C1 segment of cervical spinal cord (tissue), 14 donors: ENCODE measurements around the gene HOXC11.

Source experiments
- DNase-seq, 14 donors: peaks; one replicate each; lab custom pipeline; 2025; lab: John Stamatoyannopoulos, UW

The HOXC11 gene

DNA sequence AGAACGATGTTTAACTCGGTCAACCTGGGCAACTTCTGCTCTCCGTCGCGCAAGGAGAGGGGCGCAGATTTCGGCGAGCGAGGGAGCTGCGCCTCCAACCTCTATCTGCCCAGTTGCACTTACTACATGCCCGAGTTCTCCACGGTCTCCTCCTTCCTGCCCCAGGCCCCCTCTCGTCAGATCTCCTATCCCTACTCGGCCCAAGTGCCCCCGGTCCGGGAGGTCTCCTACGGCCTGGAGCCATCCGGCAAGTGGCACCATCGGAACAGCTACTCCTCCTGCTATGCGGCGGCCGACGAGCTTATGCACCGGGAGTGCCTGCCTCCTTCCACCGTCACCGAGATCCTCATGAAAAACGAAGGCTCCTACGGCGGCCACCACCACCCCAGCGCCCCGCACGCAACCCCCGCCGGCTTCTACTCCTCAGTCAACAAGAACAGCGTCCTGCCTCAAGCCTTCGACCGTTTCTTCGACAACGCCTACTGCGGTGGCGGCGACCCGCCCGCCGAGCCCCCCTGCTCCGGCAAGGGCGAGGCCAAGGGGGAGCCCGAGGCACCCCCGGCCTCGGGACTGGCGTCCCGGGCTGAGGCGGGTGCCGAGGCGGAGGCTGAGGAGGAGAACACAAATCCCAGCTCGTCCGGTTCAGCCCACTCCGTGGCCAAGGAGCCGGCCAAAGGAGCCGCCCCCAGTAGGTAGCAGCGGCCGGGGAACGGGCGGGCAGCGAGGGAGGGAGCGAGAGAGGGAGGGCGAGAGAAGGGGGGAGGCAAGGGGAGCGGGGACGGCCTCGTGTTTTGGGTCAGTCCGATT is 513 bp downstream of the HOXC11 start:
- DNase-seq = no peak

DNA sequence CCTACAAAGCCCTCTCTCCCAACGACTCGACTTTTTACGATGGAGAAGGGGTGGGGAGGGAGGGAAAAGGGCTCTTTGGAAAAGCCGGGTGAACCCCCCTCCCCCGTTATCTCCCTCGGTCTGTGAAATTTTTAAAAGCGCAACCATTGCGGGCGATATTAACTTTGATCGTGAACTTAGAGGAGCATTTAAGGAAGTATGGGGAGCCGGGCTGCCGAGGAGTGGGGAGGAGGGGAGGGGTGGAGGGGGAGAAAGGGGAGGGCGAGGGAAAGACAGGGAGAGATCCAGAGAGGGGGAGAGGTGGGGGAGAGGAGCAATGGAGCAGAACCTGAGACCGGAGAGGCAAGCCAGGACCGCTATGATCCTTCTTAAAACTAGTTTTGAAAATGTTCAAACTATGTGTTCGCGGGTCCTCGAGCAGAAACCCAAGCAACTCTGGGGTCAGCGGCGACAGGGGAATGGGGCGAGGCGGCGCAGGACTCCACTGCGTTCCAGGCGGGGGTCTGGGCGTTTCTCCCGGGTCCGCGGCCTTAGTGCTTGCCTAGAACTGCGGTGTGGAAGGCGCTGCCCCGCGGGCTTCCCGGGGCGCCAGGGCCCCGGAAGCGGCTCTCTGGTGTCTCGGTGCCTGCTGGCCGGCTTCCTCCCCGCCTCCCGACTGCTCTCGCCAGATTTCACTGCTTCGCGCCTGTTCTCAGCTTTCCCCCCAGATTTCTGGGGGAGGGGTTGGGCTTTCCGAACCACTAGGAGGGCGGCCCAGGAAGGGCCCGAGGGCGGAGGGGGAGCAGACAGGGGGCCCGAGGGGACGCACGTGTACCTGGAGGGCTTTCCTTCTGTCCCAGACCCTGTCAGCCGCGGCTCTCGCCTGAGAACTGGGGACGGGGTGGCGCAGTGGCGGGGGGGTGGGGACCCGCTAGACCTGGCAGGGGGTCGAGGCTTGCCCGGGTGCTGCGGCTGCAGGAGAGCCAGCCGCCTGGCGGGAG is 1.4 kb downstream of the HOXC11 start, which contains the start of gene HOTAIR:
Gene HOTAIR (minus strand): TSS at position 871 of the 980 bp plus-strand sequence.
- DNase-seq = no peak

DNA sequence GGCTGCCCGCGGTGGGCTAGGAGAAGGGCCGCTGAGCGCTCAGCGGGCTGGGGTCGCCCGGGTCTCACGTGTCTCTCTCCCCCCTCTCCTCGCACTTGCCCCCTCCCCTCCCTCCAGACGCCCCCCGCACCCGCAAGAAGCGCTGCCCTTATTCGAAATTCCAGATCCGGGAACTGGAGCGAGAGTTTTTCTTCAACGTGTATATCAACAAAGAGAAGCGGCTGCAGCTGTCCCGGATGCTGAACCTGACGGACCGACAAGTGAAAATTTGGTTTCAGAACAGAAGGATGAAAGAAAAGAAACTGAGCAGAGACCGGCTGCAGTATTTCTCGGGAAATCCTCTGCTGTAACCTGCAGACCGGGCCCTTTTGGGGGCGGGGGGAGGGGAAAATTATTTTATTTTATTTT is 2.1 kb downstream of the HOXC11 start:
- no peak for DNase-seq

DNA sequence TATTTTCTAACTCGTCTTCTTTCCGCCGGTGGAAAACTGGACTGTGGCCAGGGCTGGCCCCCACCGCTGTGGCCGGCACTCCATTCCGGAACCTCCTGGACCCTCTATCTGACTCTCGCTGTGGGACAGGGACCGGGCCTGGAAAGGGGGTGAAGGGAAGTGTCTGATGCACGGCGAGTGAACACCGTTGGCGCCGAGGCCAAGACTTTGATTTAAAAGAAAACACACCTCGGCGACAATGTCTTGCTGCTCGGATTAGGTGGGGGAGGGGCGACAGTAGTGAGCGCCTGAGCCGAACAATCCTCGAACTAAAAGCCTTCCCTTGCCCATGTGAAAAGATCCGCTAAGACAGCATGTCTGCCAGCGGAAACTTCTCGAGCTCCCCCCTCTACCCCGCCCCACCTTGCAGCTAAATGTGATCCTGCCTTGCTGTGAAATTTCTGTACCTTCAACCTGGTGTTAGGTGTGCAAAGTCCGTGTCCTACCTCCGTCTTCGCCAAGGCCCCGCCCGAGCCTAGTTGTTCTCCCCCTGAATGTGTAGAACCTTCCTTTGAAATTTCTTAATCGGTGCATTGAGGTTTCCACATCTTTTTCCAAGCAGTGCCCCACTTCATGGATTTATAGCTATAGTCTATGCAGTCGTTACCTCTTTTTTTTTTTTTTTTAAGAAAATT is 2.7 kb downstream of the HOXC11 start:
- DNase-seq = no peak

DNA sequence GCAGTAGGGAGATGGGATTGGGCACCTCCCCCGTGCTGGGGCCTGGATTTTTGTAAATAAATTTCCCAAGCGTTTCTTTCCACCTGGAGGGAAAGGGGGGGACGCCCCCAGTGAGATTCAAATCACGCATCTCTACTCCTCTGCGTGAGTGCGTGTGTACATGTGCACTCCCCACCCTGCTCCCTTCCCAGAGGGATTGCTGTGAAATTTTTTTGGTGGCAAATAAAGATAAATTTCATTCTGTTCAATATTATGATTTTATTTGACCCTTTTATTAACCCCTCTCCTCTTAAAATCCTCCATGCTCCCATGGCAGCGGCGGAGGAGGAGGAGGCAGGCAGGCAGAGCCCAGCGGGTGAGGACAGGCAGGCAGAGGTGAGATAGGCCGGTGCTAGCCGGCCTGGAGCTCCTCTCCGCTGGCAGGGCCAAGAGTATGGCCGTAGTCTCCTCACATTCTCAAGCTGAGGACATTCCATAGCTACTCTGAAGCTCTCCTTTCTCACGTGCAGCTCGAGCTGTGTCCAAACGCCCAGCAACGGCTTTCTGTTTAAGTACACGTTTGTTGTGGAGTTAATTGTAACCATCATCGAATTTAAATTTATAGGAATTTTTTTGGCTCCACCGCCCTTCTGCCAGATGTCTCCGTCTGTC is 3.4 kb downstream of the HOXC11 start:
- DNase-seq = no peak

DNA sequence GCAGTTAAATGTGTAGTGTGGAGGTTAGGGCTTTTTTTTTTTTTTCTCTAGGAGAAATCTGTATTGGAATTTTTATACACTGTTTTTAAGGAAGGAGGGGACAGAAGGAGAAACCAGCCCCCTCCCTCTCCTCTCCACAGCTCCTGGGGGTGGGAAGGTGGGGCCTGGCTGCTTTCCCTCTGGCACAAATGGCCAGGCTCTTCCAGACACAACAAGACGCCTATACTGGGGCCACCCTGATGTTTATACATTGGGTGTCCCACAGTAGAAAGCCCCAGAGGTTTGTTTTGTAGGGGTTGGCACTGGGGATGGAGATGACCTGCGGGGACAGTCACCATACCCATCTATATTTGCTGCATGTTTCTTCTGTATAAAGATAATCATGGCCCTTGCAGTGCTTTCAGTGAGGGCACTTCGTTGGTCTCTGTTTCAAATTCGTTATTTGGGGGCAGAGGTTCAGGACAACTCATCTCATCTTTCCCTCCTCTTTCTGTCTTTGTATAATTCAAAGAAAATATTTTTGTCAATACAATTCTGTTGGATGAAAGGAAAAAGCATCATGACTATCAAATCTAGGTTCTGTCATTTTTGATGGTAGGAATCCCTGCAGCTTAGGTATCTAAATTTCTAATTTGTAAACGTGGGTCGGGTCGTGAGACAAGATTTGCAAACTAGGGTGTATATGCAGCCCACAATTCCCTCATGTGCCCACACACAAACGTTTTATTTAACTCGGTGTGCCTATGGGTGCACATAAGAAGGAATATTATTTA is 4.1 kb downstream of the HOXC11 start:
- no peak for DNase-seq

DNA sequence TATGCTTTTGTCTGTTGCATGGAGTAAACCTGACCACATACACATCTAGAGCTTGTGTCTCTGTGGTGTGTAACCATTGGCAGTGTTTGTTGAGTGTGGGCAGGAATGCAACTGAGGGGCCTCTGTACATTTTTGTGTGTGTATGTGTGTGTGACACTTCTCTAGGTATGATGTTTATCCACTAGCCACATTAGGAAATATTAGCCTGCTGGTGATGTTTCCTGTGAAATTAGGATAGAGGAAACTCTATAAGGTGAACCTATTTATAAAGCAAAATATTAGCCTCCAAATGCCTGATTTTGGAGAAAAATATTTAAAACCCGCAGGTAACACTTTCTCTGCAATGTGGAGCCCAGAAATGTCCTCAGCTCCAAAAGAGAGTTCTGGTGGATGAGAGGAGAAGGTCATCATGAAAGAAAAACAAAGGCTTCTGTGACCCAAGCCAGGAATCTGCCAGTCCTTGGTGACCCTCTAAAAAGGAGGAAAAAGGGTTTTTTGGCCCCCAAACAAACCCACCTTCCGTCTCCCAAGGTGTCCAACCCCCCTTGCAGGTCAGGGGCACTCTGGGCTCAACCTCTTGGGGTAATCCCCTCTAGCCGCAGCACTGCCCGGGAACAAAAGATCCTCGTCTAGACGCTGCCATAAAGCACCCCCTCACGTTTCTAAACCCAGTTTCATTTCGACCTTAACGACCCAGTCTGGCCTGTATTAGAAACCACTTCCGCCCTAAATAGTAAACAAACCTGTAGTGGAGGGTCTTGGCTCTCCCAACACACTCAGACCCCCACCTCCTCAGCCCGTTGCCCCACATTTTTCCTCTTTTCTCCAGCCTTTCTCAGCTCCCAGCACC is 4.9 kb downstream of the HOXC11 start:
- DNase-seq = no peak

DNA sequence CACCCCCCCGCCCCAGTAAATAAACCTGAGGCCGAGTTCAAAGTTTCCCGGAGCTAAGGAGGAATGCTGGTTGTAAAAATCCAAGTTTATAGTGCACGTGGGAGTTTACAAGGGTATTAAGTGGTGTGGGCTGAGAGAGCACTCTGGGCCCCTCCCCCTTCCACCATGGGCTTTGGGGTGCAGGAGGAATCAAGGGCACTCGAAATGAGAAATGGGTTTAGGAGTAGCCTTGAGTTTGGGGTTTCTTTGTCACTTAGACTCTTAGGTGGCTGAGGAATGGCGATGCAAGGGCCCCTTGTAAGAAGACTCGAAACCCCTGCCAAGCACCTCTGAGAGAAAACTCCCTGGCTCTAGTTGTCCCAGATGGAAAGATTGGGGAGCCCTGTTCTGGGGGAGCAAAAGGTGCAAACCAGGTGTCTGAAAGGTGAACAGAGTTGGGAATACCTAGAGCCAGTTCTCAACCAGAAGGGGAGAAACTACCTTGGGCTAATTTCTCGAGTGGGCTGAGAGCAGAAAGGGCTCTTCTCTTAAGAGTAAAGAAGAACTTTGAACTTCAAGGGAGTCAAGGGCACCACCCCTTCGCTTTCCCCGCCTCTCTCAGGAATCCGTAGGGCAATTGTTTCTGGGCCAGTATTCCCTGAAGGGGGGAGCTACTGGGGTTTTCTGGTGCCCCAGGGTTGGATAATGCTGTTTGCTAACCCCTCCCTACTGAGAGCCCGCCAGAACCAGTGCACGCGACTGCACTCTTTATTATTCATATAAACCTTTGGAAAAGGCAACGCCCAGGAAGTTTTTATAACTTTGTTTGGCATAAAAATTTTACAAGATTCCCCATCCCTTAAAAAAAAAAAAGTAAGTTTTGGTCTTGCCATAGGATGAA is 5.8 kb downstream of the HOXC11 start:
- no peak for DNase-seq

DNA sequence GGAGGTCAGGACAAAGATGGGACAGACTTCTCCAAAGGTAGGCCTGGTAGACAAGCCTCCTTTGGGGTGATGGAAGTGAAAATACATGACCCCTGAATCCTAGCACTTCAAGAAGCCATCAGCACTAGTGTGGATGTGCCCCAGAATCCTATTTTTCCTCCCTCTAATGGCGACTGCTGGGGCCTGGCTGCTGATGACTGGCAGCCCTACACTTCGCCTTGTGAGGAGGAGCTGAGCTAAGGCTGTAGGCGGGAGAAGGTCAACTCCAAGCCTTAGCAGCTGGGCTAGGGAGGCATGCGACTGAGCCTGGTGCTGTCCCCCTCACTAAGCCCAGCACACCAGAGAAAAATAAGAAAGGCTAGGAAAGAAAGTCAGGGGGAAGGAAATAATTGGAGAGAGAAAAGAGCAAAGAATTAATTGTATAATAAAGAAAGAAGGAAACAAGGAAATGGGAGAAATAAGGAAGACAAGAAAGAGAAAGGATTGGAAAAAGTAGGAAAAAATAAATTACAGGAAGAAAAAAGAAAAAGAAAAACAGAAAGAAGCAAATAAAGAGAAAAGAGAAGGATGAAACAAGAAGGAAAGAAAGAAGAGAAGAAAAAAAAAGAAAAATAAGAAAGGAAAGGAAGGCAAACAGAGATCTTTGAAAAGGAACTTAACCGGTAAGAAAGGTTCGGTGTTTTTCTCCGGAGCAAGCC is 7.3 kb downstream of the HOXC11 start:
- no peak for DNase-seq

DNA sequence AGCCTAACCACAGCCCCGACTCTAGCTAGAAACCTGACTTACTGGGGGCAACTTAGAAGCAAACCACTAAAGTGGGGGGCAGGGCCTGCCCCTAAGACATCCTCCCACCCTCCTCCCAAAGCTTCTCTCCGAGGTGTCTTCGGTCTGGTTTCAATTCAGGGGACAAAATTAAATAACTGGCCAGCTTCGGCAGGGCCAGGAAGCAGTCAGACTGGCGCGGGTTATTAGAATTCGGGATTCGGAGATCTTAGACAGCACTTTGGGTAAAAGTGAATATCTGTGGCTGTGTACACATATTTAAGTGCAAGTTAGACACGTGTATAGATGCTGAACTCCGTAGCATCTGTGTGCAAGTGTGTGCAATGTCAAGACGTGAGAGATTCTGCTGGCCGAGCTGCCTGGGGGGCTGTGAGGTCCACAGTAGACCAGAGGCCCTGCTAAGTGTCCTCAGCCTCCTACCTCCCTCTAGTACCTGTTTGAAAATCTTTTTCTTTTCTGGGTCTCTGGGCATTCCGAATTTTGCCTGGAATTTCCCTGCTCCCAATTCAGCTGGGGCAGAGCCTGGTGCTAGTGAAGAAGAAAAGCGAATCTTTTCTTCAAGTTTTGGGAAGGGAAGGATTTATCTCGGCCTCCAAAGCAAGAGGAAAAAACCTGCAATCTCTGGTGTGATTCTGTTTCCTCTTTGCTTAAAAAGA is 8.0 kb downstream of the HOXC11 start:
- DNase-seq = no peak

DNA sequence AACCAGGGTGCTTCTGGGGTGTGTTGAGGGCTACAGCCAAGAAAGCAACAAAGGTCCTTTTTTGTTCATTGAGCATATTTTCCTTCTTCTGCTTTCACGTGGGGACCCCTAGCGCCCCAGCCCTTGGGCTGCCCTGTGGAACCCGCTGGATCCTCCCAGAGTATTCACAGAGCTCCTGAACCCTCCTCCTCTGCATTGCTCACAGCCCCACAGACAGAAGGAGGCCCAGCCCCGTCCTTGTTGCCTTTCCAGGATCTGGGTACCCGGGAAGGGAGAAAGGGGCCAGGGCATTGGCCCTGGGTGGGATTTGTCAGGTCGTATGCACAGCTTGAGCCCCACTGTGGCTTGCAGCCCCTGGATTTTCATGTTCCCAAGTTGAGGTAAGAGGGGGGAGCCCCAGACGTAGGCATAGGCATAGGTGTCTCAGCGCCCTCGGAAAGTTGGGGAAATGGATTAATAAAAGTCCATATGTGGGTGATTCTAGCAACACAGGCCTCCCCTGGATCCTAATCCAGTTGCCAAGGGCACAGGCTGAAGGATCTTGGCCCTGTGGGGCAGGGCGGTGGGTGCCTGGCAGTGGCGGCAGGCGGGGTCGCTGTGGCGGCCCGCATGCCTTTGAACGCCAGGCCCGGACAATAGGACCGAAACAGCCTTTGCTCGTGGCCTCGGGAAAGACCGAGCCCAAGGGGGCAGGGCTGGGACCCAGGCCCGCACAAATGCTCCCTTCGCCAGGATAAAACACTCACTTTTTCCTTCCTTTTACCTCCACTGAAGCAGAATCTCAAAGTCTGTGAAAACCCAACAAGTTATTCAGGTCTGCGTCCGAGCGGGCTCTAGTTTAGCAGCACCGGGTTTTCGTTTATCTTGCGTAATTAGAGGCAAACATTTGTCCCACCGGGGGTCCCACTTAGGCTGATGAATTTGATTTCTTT is 9.0 kb downstream of the HOXC11 start:
- DNase-seq = no peak

DNA sequence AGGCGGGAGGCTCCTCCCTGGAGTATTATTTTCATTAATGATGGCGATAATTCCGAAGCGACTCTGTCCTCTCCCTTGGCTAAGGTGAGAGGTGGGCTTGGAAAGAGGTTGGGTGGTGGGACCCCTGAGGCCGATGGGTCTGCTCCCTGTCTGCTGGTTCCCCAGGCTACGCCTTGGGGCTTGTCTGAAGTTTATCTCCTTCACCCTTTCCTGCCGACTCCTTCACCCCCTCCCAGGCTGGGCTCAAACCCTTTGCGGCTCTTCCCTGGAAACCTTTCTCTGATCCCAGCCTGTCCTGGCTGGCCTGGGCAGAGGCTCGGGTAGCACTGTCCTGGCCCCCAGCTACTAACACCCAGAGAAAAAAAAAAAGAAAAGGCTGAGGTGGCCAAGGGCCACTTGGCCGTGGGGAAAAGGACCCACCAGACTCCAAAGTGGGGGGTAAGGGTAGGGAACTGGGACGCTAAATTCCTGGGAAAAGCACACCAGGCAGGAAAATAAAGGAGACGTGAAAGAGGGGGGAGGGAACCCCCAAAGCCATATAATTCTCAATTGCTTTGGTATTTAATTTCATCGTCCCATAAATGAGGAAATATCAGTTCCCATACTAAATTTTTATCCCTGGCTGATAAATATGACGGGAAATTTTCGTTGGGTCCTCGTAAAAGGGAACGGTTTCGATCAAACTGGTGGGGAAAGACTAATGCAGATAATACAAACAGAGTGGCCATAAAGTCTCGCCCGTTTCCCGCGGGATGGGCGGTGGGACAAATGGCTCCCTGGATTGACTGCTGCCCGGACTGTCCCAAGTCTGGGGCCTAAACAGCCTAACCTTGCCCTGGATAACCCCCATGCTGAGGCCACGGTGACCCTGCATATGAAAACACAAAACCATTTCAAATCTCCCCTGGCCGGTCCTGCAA is 10.0 kb downstream of the HOXC11 start:
- DNase-seq = no peak

DNA sequence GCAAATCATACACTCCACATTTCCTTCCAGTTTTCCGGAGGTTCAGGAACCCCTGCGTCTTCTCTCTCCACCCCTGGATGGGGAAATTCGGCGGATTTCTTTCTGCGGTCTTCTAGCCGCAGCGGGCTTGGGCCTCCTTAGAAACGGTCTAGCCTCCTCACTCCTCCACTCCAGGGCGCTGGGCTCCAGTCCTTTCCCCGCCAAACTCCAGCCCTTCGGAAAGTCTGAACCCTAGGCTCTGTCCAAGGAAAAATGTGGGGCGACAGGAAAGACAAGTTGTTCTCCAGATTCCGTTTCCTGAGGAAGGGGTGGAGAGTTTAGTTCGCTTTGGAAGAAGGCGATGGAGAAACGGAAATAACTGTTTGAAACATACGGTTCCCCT is 10.6 kb downstream of the HOXC11 start:
- DNase-seq = no peak

DNA sequence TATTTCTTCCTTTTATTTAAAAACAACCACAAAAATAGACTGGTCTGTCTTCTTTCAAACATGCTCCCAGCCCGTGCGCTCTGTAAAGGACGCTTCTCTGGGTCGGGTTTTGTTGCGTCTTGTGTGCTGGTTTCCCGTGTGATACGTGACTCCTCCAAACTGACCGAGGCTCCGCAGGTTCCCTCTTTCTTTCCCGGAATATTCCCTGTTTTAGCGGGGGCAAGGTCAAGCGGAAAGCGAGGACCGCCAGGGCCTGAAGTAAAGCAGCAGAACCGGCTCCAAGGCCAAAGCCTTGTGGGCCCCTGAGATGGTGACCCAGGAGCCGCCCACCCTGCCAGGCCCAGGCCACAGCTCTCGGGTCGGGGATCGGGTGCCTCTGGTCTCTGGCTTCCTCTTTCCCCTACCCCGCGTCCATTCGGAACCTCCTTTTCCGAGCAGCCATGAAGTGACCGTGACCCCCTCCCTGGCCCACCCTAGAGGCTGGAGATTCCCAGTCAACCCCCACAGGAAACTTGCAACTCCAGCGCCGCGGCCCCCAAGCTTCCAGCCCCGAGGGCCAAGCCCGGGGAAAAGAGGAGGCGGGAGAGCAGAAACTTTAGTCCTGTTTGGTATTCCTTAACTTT is 11.1 kb downstream of the HOXC11 start:
- no peak for DNase-seq
